IPS DF 4.7 (cell line): ENCODE data around the gene SDS.
"Not testable (repeated sequence)": the region's sequence is repeated elsewhere in the genome, so short reads cannot be mapped to it uniquely, and the experiment has no call there.

Source experiments
- DNase-seq: peaks from one replicate; pipeline ENCODE4 v3.0.0-alpha.2; 2013; ENCODE audit warnings: low spot score; ENCODE audit errors: extremely low read depth

Gene SDS

DNA sequence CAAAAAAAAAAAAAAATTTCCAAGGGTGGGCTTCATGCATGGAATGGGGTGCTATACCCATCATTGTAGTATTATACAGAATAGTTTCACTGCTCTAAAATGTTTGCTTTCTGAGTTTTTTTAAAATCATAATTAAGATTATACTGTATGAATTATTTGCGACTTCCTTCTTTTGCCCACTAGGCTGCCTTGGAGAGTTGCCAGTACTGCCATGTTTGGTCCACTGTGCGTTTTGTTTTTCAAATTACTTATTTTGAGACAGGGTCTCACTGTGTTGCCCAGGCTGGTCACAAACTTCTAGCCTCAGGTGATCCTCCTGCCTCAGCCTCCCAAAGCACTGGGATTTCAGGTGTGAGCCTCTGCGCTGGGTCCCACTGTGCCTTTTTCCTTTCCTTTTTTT, 25.4 kb downstream of the SDS start:
- DNase-seq, result no peak

DNA sequence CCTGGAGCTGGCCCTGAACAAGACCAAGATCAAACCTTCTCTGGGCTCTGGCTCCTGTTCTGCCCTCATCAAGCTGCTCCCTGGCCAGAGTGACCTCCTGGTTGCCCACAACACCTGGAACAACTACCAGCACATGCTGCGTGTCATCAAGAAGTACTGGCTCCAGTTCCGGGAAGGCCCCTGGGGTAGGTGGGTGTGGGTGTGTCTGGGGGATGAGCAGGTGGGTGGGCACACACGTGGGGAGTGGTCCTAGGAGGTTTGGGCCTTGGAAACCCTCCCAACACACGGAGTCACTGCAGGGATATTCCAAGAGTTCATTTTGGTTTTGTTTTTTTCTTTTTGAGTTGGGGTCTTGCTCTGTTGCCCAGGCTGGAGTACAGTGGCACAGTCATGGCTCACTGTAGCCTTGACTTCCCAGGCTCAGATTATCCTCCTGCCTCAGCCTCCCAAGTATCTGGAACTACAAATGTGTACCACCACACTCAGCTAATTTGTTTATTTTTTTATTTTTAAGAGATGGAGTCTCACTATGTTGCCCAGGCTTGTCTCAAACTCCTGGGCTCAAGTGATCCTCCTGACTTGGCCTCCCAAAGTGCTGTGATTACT, 28.8 kb downstream of the SDS start:
- no peak for DNase-seq

GRCh38 chr12:113373969-113374368, 29.7 kb downstream of the SDS start:
- DNase-seq, result no peak

DNA sequence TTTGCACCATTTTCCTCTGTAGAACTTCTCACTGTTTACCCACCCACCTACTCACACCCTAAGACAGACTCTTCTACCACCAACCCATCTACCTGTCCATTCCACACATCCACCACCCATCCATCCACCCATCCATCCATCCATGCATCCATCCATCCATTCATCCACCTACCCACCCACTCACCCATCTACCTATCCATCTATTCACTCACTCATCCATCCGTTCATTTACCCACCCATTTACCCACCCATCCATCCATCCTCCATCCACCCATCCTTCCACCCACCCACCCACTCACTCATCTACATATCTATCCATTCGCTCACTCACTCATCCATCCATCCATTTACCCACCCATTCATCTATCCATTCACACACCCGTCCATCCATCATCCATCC, 30.2 kb downstream of the SDS start:
- no peak for DNase-seq

DNA sequence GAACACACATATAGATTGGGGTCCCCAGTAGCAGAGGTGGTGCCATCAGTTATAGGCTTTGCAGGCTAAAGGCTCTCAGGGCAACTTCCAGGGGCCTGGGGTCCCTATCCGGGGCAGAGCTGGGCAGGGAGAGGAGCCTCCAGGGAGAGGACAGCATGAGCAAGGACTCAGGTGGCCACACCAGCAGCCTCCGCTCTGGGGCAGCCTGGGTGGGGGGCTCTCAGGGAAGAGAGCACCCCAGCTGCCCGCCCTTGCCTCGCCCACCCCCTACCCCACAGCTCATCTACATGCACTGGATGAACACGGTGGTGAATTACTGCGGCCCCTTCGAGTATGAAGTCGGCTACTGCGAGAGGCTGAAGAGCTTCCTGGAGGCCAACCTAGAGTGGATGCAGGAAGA, 31.3 kb downstream of the SDS start:
- no peak for DNase-seq

DNA sequence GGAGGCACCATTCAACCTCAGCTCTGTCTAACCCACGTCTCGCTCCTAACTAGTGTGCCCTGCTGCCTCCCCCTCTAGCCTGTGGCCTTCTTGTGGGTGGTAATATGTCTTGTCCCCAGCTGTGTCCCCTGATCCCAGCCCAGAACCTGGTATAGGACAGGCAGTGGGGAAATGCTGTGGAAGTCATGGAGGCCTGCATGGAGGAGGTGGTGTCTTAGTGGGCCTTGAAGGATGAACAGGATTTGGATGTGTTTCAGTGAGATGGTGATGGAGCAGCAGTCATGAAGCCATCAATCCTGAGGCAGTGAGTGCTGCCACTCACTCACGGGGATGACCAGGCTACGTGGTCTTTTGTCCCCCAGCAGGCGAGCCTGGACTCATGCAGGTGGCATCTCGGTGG, 31.9 kb downstream of the SDS start:
- no peak for DNase-seq

GRCh38 chr12:113370923-113371682, 32.6 kb downstream of the SDS start:
- DNase-seq, result no peak

DNA sequence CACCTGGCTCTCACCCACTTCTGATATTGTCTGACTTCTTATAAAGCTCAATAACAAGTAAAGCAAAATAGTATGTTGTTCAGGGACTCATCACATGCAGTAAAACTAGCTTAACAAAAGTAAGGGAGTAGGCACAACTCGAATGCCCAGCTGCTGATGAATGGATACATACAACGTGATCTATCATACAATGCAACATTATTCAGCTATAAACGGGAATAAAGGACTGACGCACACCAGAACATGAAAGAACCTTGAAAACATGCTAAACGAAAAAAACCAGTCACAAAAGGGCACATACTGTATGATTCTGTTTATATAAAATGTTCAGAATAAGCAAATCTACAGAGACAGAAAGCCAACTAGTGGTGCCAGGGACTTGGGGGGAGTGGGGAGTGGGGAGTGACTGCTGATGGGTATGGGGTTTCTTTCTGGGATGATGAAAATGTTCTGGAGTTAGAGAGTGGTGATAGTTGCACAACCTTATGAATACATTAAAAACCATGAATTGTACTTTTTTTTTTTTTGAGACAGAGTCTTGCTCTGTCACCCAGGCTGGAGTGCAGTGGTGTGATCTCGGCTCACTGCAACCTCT, 34.2 kb downstream of the SDS start:
- no peak for DNase-seq

- DNase-seq, result no peak
Measured at GRCh38 chr12:113368331-113368730, 35.4 kb downstream of the SDS start.

DNA sequence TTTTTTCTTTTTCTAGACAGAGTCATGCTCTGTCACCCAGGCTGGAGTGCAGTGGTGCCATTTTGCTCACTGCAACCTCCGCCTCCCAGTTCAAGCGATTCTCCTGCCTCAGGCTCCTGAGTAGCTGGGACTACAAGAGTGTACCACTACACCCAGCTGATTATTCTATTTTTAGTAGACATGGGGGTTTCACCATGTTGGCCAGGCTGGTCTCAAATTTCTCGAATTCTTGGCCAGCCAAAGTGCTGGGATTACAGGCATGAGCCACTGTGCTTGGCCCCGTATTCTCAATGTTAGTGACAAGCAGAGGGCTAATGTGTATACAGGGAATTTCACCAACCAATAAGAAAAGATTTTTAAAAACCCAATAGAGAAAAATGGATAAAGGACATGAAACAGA, 36.9 kb downstream of the SDS start:
- no peak for DNase-seq

- DNase-seq, result no peak
Measured at GRCh38 chr12:113365639-113366395, 37.9 kb downstream of the SDS start.

GRCh38 chr12:113364698-113365097, 39.0 kb downstream of the SDS start:
- no peak for DNase-seq

- no peak for DNase-seq
Measured at GRCh38 chr12:113361574-113362370, 41.9 kb downstream of the SDS start.

DNA sequence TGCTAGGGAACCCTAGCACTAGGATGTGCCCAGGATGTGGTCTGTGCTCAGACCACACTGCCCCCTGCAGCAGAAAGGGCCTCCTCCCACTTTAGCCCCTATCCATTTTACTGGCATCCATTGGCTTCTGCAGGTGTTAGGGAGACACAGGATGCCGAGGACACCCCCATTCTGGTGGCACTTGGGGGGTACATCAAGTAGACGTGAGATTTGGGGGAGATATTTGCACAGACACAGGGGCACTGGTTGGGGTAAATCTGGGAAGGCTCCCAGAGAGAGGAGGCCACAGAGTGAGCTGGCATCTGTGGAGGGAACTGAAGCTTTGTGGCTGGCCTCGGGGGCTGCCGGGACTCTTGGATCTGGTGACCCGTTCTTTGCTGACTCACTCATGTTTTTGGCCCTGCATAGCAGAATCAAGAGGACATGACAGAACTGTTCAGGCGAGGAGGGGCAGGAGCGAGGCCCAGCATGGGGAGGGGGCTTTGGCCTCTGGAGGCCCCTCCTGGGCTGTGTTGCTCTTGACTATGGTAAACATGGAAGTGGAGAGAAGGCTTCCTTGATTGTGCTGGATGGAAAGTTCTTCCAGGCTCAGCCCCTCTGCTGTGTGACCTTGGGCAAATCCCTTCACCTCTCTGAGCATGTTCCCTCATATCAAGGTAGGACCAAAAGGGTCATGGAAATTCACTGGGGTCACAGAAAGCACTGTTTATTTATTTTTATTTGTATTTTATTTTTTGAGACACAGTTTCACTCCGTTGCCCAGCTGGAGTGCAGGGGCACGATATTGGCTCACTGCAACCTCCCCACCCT, 43.5 kb downstream of the SDS start:
- no peak for DNase-seq

DNA sequence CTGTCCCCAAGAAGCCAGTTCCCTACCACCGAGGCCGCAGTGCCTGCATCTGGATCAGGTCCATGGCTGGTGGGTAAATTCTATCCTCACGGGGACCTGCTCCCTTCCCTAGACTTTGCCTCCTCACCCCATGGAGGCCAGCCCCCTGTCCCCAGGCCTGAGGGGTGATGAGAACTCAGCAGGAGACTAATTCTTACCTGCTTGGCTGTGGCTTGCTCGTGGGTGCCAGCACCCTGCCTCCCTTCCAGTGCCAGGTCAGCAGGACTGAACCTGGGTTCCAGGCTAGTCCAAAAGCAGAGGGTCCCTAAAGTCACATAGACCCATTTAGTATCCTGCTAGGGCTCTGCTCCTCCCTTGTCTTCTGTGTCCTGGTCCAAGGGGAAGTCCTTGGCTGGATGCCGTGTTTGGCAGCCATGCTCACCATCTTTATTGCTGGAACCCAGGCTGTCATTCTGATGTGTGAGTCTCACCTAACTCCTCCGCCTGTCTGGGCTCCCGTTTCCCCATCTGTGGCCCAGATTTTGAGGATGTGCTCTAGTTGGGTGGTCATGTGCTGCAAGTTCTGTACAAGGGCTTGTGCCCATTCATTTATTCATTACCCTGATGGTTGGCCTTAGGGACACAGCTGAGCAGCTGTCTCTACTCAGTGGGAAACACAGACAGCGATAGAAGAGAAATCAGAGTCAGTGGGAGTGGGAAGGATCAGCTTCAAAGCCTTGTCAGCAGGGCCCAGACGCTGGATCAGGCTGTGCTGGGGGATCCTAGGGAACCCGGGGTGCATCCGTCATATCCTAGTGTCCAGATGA, 44.4 kb downstream of the SDS start:
- no peak for DNase-seq

DNA sequence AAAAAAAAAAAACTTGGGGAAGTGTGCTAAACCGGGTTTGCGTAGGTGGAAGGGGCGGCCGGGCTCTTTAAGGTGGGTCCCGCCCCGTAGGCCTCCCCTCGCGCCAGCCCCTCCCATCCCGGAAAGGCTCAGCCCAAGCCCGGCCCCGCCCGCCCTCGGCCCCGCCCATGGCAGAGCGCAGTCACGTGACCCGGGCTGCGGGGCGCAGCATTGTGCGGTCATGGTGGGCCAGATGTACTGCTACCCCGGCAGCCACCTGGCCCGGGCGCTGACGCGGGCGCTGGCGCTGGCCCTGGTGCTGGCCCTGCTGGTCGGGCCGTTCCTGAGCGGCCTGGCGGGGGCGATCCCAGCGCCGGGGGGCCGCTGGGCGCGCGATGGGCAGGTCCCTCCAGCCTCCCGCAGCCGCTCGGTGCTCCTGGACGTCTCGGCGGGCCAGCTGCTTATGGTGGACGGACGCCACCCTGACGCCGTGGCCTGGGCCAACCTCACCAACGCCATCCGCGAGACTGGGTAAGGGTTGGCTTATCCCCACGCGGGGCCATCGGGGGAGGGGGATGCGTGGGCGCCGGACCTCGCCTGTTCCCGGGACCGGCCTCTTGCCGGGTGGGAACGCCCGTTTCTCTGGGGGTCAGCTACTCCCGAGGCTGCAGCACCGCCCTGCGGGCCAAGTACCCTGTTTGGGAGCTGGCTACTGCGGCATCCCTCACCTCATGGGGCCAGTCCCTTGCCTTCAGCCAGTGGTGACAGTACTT, 45.1 kb downstream of the SDS start, which contains the start of gene PLBD2:
TSS of gene PLBD2 (plus strand) at position 207 of the 752 bp plus-strand sequence. CDS start at position 221, 14 bp downstream.
- no peak for DNase-seq

- not testable (repeated sequence) for DNase-seq
Measured at GRCh38 chr12:113354192-113354591, 49.5 kb downstream of the SDS start.

DNA sequence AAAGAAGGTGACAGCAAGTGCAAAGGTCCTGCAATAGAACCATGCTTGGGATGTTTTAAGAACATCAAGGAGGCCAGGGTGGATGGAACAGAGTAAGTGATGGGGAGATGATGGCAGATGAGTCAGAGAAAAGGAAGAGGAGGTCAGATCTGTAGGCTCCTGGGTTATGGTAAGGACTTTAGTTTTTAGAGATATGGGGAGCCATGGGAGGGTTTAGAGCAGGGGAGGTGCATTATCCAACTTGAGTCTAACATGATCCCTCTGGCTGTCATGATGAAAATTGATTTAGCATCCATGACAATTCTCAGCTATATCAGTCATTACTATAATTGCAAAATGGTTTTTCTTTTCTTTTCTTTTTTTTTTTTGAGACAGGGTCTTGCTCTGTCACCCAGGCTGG, 52.6 kb downstream of the SDS start:
- DNase-seq, result no peak
